Germinal center (tissue), 1 donor: ENCODE results near the gene POLE4.

Experiments used
- DNase-seq: peaks from one replicate; pipeline ENCODE4 v3.0.0; 2012; ENCODE audit warnings: mixed read lengths, low spot score

POLE4 gene

GRCh38 chr2:74991977-74992376, 33.5 kb downstream of the POLE4 start:
- DNase-seq: no peak

DNA sequence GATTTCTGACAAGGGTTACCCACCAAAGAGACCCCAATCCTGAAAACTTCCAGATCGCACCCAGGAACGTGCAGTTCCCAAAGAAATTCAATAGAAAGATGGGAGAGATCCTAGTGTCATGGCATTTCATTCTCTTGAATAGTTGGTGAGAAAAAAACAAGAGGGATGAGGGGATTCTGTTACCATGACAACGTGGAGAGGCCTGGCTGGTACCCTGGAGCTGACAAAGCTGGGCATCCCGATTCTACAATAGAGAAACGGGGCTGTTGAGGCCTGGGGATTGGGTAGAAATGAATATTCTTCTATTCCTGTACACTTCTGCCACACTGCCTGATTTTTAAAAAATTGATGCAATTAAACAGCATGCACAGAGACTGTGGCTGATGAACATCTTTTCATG, 41.0 kb downstream of the POLE4 start:
- no peak for DNase-seq

GRCh38 chr2:75002007-75002406, 43.6 kb downstream of the POLE4 start:
- DNase-seq: no peak

DNA sequence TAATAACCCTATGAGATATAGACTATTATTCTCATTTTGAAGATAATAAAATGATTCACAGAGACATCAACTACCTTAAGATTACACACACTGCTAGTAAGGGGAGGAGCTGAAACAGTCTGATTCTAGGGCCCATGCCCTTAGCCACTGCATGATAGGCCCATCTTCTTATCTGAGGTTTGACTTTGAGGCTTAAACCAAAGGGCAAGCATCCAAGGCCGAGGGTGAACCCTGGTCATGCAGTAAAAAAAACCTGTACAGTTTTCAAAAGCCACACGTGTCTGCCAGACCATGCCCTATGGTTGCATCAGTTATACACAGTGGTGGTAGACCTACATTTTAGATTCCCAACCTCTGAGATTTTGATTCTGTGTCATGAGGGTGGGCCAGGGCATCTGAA, 44.8 kb downstream of the POLE4 start:
- no peak for DNase-seq

- DNase-seq: no peak
Observed at GRCh38 chr2:75003773-75004172, 45.3 kb downstream of the POLE4 start.

GRCh38 chr2:75006041-75006440, 47.6 kb downstream of the POLE4 start:
- no peak for DNase-seq

- no peak for DNase-seq
Observed at GRCh38 chr2:75007061-75007460, 48.6 kb downstream of the POLE4 start.

DNA sequence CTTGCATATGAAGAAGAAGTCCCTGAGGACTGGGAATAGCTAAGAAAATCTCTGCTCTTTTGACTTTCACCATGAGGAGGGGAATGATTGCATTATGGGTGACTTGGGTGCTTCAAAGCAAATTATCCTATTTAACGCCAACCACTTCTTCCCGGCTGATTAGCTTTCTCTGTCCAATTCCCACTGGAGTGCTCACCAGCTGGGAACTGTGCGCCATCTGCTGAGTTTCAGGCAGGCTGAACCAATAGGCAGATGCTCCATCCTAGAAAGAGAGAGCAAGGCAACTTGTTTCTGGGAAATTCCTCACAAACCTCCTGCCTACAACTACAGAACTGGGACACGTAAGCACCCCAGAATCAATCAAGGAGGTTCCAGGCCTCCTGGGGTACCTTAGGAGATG, 49.4 kb downstream of the POLE4 start:
- no peak for DNase-seq

- DNase-seq: no peak
Observed at GRCh38 chr2:75010571-75010970, 52.1 kb downstream of the POLE4 start.

GRCh38 chr2:75012080-75012479, 53.6 kb downstream of the POLE4 start:
- DNase-seq: no peak

DNA sequence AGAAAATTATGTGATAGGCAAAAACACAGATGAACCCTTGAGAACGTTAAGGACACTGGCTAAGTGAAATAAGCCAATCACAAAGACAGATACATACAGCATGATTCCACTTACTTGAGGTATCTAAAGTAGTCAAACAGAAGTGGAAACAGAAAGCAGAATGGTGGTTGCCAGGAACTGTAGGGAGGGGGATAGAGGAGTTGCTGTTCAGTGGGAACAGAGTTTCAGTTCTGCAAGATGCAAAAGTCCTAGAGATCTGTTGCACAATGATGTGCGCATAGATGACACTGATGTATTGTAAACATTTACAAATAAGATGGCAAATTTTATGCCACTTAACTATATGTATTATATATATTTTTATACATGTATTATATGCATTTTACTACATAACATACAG, 59.7 kb downstream of the POLE4 start:
- DNase-seq: no peak
